HG03565 (cell line): ENCODE measurements around the gene UBXN6.
A peak's percentile ranks its signal among the peaks of the same experiment; 100 is the strongest.

Source experiments
- ATAC-seq: cut with Tn5 transposase; IDR thresholded peaks from one replicate; pipeline ENCODE4 v1.9.1; 2021; ENCODE audit warnings: mild to moderate bottlenecking, moderate library complexity; ENCODE audit not compliant: unreplicated experiment

UBXN6 gene

DNA sequence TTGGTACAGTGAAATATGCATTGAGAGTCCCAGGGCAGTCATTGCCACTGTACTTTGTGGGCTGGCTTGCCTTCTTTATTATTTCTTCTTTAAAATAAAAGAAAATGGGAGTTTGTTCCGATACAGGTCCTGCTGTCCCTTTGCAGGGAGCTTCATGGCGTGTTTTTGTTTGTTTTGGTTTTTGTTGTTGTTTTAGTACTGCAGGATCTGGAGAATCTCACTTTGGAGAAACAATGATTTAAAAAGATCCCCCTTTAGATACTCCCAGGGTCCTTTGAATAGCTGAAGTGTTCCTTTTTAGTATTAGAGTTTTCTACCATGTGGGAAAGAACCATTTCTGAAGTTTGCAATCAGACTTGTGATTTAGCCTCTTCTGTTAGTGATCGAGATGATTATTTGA, 44.0 kb downstream of the UBXN6 start:
- ATAC-seq, result no peak

DNA sequence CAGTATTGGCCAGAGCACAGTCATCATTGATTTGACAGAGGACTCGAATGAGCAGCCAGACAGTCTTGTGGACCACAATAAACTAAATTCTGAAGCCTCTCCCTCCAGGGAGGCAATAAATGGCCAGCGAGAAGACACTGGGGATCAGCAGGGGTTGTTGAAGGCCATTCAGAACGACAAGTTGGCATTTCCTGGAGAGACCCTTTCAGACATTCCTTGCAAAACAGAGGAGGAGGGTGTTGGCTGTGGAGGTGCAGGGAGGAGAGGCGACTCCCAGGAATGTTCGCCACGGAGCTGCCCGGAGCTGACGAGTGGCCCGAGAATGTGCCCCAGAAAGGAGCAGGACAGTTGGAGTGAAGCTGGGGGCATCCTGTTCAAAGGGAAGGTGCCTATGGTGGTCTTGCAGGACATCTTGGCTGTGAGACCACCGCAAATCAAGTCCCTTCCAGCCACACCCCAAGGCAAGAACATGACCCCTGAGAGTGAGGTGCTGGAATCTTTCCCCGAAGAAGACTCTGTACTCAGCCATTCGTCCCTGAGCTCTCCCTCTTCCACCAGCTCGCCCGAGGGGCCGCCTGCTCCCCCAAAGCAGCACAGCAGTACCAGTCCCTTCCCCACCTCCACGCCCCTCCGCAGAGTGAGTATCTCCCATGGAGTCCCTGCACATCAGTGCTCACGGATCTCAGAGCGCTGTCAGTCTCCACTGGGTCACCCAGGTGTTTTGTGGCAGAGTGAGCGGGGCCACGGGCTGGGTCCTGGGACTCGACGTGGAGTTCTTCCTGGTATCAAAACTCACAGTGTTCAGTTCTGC, 48.3 kb downstream of the UBXN6 start:
- ATAC-seq, result no peak

- no peak for ATAC-seq
These were observed 51.0 kb downstream of the UBXN6 start for GRCh38 chr19:4406626-4407025.

DNA sequence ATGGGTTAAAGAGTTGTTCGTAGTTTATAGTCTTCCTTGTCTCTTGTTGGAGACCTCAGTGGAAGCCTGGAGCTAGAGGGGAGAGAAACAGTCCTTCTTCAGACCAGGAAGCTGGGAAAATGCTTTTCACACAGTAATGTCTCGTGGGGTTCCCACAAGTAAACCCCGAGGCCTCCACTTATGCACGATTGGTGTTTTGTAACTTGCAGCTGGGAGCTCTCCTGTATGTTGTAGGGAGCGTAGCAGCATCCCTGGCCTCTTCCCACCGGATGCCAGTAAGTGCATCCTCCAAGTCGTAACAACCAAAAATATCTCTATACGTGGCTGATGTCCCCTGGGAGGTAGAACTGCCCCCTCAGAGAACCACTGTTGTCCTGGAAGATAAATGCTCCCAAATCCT, 51.6 kb downstream of the UBXN6 start:
- no peak for ATAC-seq

GRCh38 chr19:4403005-4403761, 54.4 kb downstream of the UBXN6 start:
- no peak for ATAC-seq

DNA sequence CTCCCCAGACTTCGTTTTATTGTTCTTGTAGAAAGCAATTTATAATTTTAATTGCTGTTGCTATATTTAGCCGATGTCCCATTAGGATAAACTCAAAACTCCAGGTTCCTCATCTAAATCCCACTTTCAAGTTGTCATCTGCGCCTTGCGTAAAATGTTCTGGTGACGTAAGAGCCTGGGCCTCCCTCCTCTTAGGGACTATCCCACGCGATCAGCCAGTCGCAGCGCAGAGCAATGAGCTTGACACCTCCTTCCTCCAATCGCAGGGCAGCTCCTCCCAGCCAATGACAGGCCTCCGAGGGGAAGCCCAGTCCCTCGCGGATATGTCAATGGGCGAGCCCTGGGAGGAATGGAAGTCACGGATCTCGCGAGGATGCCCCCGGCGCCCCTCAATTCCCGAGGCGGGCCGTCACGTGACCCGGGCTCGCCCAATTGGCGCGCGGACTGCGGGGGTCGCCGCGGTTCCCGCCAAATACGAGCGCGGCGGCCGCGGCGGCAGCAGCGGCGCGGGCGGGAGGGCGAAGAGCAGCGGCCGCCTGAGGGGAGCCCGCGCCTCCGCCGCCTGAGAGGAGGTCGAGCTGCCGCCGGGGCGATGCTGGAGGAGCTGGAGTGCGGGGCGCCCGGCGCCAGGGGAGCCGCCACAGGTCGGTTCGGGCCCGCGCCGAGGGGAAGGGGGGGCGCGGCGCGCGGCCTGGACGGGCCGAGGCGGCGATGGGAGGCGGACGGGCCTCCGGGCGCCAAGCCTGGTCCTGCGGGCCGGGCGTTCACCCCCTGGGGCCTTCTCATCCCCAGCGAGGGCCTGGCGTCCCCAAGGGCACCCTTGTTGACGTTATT, 55.2 kb downstream of the UBXN6 start, which contains the start of gene CHAF1A:
Gene CHAF1A (plus strand): TSS at position 470 of the 834 bp plus-strand sequence. CDS start 123 bp downstream, at position 593.
- ATAC-seq, result peak; percentile 78

DNA sequence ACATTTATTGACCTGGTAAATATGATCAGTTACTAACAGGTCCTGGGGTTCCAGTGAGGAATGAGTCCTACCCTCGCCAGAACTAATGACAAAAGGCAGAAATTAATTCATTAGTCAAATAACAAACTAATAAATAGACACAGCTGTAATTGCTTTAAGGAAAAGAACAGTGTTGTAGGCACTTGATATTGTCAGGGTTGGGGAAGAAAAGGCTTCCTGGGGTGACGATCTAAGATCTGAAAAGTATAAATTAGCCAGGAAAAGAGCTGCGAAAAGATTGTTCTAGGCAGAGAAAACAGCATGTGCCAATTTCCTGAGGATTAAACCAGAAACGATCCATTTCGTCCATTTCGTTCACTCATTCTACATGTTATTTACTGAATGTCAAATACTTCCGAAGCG, 55.8 kb downstream of the UBXN6 start:
- no peak for ATAC-seq

GRCh38 chr19:4400135-4400936, 57.3 kb downstream of the UBXN6 start, which contains the start of gene SH3GL1:
Gene SH3GL1 (minus strand): TSS chr19:4400547. CDS start chr19:4400368, 179 bp downstream.
- ATAC-seq, result peak; percentile 38

GRCh38 chr19:4399812-4400134, 57.8 kb downstream of the UBXN6 start:
- peak; percentile 0 for ATAC-seq

DNA sequence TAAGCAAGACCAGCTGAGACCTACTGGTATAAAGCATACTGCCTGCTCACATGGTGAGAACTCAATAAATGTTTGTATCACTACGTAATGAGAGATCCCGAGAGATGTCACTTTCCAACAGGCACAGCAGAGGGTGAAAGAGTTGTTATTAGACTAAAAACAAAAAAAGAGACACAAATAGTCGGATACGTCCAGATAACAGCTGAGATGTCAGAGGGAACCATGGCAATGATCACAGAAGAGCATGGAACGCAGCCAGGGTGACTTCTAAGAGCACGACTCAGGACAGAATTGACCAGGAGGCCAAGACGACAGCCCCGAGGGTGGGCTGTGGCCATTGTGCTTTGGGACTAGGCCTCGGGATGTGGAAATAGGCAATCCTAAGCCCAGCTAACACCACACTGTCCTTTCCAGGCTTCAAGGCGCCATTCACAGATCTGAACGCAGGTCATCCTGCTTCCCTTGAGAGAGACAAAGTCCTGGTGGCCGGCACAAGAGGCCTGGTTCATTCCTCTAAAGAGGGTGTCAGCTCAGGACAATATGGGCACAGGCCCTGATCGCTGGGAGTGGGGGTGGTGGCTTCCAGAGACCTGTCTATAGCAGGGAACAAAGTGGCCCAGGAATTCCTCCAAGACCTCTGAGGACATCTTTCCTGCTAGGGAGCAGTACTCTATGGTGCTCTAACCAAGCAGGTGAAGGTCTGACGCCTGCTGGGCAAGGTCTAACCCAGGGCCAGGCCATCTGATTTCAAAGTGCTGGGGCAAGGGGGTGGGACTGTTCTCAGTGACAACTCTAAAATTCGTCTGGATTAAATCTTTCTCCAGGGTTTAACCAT, 60.4 kb downstream of the UBXN6 start:
- ATAC-seq, result no peak
